Liver (tissue), 9 donors: ENCODE data around the gene IFNA14. TPM values are rescaled to one million over a fixed set of nuclear protein-coding genes. Genes with fewer than 3 reads are reported as not detected.

Experiments used
- DNase-seq: peaks from one replicate; pipeline ENCODE4 v3.0.0-alpha.2; 2017; ENCODE audit warnings: low spot score
- H3K27ac ChIP-seq, 2 donors: one replicate each; pipeline ENCODE4 v1.7.0; 2013; ENCODE audit warnings: inconsistent platforms in 2 of 2, low read length in 2 of 2, control low read depth in 1 of 2, low read depth in 1 of 2, mild to moderate bottlenecking in 1 of 2
- H3K27me3 ChIP-seq, 4 donors: one replicate each; pipeline versions ENCODE4 v1.6.1 to v1.7.0; 2013; ENCODE audit warnings: low read length in 3 of 4, inconsistent platforms in 1 of 4, mild to moderate bottlenecking in 1 of 4, moderate library complexity in 1 of 4; ENCODE audit not compliant: control insufficient read depth in 4 of 4, insufficient read depth in 4 of 4
- H3K36me3 ChIP-seq, 4 donors: one replicate each; pipeline versions ENCODE4 v1.6.1 to v1.7.0; 2013; ENCODE audit warnings: low read length in 3 of 4, mild to moderate bottlenecking in 3 of 4, low read depth in 1 of 4, moderate library complexity in 1 of 4; ENCODE audit not compliant: control insufficient read depth in 4 of 4, insufficient read depth in 3 of 4
- H3K4me1 ChIP-seq, 4 donors: one replicate each; pipeline versions ENCODE4 v1.6.1 to v1.7.0; 2013; ENCODE audit warnings: low read length in 3 of 4, mild to moderate bottlenecking in 3 of 4, moderate library complexity in 1 of 4; ENCODE audit not compliant: control insufficient read depth in 4 of 4, insufficient read depth in 4 of 4
- H3K4me3 ChIP-seq, 3 donors: one replicate each; pipeline versions ENCODE4 v1.6.1 to v1.7.0; 2013; ENCODE audit warnings: low read length in 3 of 3, control low read depth in 1 of 3, low read depth in 1 of 3, mild to moderate bottlenecking in 1 of 3
- H3K9ac ChIP-seq, 2 donors: one replicate each; pipeline ENCODE4 v1.7.0; 2013; ENCODE audit warnings: low read length in 2 of 2, mild to moderate bottlenecking in 2 of 2, moderate library complexity in 2 of 2, control low read depth in 1 of 2, low read depth in 1 of 2
- H3K9me3 ChIP-seq, 4 donors: one replicate each; pipeline versions ENCODE4 v1.6.1 to v1.7.0; 2013; ENCODE audit warnings: low read length in 3 of 4; ENCODE audit not compliant: control insufficient read depth in 4 of 4
- ATF3 ChIP-seq: IDR thresholded peaks from 2 replicates; pipeline ENCODE4 v1.6.1; 2016; ENCODE audit warnings: antibody characterized with exemption
- CTCF ChIP-seq: fragments of 150-350 bp; IDR thresholded peaks from 2 replicates; pipeline ENCODE4 v1.5.1; 2017; ENCODE audit warnings: improper control_type of control experiment, low read depth, low read length; ENCODE audit not compliant: missing input control
- FOXA1 ChIP-seq: IDR thresholded peaks from 2 replicates; pipeline ENCODE4 v1.6.1; 2016; ENCODE audit warnings: antibody characterized with exemption
- FOXA2 ChIP-seq: IDR thresholded peaks from 2 replicates; pipeline ENCODE4 v1.6.1; 2016; ENCODE audit warnings: antibody characterized with exemption
- GABPA ChIP-seq, 2 donors: IDR thresholded peaks in 1 of 2; conservative IDR thresholded peaks in 1 of 2; 2 replicates each; pipeline ENCODE4 v1.6.1; 2016; ENCODE audit warnings: antibody characterized with exemption in 2 of 2, mild to moderate bottlenecking in 1 of 2, moderate library complexity in 1 of 2
- HNF4A ChIP-seq, 2 donors: conservative IDR thresholded peaks; 2 replicates each; pipeline ENCODE4 v1.6.1; 2016; ENCODE audit warnings: antibody characterized with exemption in 2 of 2, mild to moderate bottlenecking in 2 of 2
- JUND ChIP-seq, 2 donors: IDR thresholded peaks; 2 replicates each; pipeline ENCODE4 v1.6.1; 2016; ENCODE audit warnings: antibody characterized with exemption in 2 of 2
- NR2F2 ChIP-seq: IDR thresholded peaks from 2 replicates; pipeline ENCODE4 v1.6.1; 2016; ENCODE audit warnings: antibody characterized with exemption
- RAD21 ChIP-seq, 2 donors: IDR thresholded peaks; 2 replicates each; pipeline ENCODE4 v1.6.1; 2016; ENCODE audit warnings: antibody characterized with exemption in 2 of 2, mild to moderate bottlenecking in 2 of 2
- REST ChIP-seq: IDR thresholded peaks from 2 replicates; pipeline ENCODE4 v1.6.1; 2016; ENCODE audit warnings: antibody characterized with exemption, mild to moderate bottlenecking
- YY1 ChIP-seq: IDR thresholded peaks from 2 replicates; pipeline ENCODE4 v1.6.1; 2016; ENCODE audit warnings: antibody characterized with exemption, mild to moderate bottlenecking
- WGBS: extraction: QIAGEN DNeasy Blood & Tissue Kit; methylation state at CpG from one replicate; pipeline ENCODE4 v1.1.7; 2013; 5-methylcytosine and 5-hydroxymethylcytosine counted together
- polyA plus RNA-seq, 2 donors: library from polyadenylated mRNA; stranded (reverse) in 1 of 2; unstranded in 1 of 2; fragments of 200-250 nt in 1 of 2; fragments of >200 nt in 1 of 2; fragmentation: Nextera tagmentation in 1 of 2; extraction: Ambion mirVana in 1 of 2; gene quantifications; one replicate each; pipeline versions ENCODE4 v1.2.1 to v1.2.3, GENCODE V29; 2013 to 2015
- total RNA-seq, 2 donors: library from RNA; depleted of rRNA; stranded (reverse); fragments of >200 nt; gene quantifications; one replicate each; pipeline ENCODE4 v1.2.3, GENCODE V29; 2014
- TF ChIP-seq, protein P1 (sequence below): IDR thresholded peaks from 2 replicates; pipeline ENCODE4 v1.6.1; 2016; ENCODE audit warnings: antibody characterized with exemption
- donor health status: healthy.
- donor health status: healthy.
- donor health status: healthy.
- donor health status: healthy.
- donor health status: healthy.

IFNA14 gene
- total RNA-seq (not detected), polyA plus RNA-seq (not detected)

- TF ChIP-seq FOXA2 (no peak), YY1 (no peak), HNF4A (conservative IDR thresholded peaks at IDR 0.05) (no peak)
- TF ChIP-seq, protein P1, sequence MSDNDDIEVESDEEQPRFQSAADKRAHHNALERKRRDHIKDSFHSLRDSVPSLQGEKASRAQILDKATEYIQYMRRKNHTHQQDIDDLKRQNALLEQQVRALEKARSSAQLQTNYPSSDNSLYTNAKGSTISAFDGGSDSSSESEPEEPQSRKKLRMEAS: no peak
- Histone ChIP-seq H3K4me1 (no peaks in the 10 kb centered on the region), H3K36me3 (no peaks in the 10 kb centered on the region), H3K27ac (no peak within 1 kb of the TSS), H3K27me3 (no peaks in the 10 kb centered on the region), H3K4me3 (no peak within 1 kb of the TSS), H3K9ac (no peak within 1 kb of the TSS), H3K9me3 (no peaks in the 10 kb centered on the region)
- no peak for DNase-seq
- 68% methylated on average over 2 of the region's 2 CpGs for WGBS
These were observed at the start of gene IFNA14 for GRCh38 chr9:21239911-21240310. IFNA14 (minus strand) TSS chr9:21240005; CDS start chr9:21239935, 70 bp downstream.

GRCh38 chr9:21287280-21287679, 47.5 kb upstream of the IFNA14 start:
- DNase-seq: no peak
- no peaks in the 10 kb centered on the region for H3K36me3 ChIP-seq
- H3K9ac ChIP-seq: no peak overlapping the region
- H3K27me3 ChIP-seq: peaks cover 0 to 3% (median 0%) of the 10 kb centered on the region in 4 donors
- no peaks in the 10 kb centered on the region for H3K9me3 ChIP-seq
- H3K4me1 ChIP-seq: no peaks in the 10 kb centered on the region
- H3K27ac ChIP-seq: no peak overlapping the region
- no peak overlapping the region for H3K4me3 ChIP-seq
- 61% methylated on average over 3 of the region's 3 CpGs for WGBS
- TF ChIP-seq GABPA (IDR thresholded peaks at IDR 0.05 in 1 of 2, conservative IDR thresholded peaks at IDR 0.05 in 1 of 2) (no peak), REST (no peak)

DNA sequence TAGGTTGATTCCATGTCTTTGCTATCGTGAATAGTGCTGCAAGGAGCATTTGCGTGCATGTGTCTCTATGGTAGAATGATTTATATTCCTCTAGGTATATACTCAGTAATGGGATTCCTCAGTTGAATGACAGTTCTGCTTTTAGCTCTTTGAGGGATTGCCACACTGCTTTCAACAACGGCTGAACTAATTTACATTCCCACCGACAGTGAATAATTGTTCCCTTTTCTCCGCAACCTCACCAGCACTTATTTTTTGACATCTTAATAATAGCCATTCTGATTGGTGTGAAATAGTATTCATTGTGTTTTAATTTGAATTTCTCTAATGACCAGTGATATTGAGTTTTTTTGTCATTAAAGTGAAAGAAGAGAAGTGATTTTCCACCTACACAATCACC, 46.9 kb upstream of the IFNA14 start:
- H3K27ac ChIP-seq: no peak overlapping the region
- TF ChIP-seq, protein P1: no peak
- TF ChIP-seq FOXA2 (no peak), RAD21 (IDR thresholded peaks at IDR 0.05) (no peak), CTCF (no peak), GABPA (IDR thresholded peaks at IDR 0.05 in 1 of 2, conservative IDR thresholded peaks at IDR 0.05 in 1 of 2) (no peak), NR2F2 (no peak), REST (no peak), JUND (IDR thresholded peaks at IDR 0.05) (no peak), FOXA1 (no peak), ATF3 (no peak)
- no peaks in the 10 kb centered on the region for H3K9me3 ChIP-seq
- WGBS: 69% methylated on average over 5 of the region's 5 CpGs
- DNase-seq: no peak
- peaks cover 0 to 3% (median 0%) of the 10 kb centered on the region in 4 donors for H3K27me3 ChIP-seq
- H3K36me3 ChIP-seq: no peaks in the 10 kb centered on the region
- no peak overlapping the region for H3K9ac ChIP-seq
- no peak overlapping the region for H3K4me3 ChIP-seq
- no peaks in the 10 kb centered on the region for H3K4me1 ChIP-seq
